Bronchial epithelial cell (primary cell): ENCODE measurements around the gene NKIRAS1. TPM values are rescaled to one million over a fixed set of nuclear protein-coding genes. Genes with fewer than 3 reads are reported as not detected.
"Not testable (repeated sequence)": the region's sequence is repeated elsewhere in the genome, so short reads cannot be mapped to it uniquely, and the experiment has no call there.

Experiments
- DNase-seq: peaks from one replicate; pipeline ENCODE4 v3.0.0-alpha.2; 2010; ENCODE audit warnings: low read depth
- FAIRE-seq: peaks from 2 replicates; lab custom pipeline; 2011; peaks lifted over from hg19 to GRCh38; lab: Jason Lieb, UNC
- H3K27me3 ChIP-seq: 2 replicates; pipeline ENCODE4 v1.5.1; 2011; ENCODE audit warnings: low read length; ENCODE audit not compliant: control insufficient read depth, insufficient read depth
- H3K36me3 ChIP-seq: 2 replicates; pipeline ENCODE4 v1.5.1; 2011; ENCODE audit warnings: low read length; ENCODE audit not compliant: control insufficient read depth, insufficient read depth
- H3K4me3 ChIP-seq: 2 replicates; pipeline ENCODE4 v1.5.1; 2011; ENCODE audit warnings: mild to moderate bottlenecking, low read depth, low read length, control low read depth
- CTCF ChIP-seq: IDR thresholded peaks from 2 replicates; pipeline ENCODE4 v1.5.1; 2011; ENCODE audit warnings: mild to moderate bottlenecking, moderate library complexity, low read length, control low read depth, inconsistent platforms; ENCODE audit not compliant: insufficient read depth, severe bottlenecking
- total RNA-seq: library from RNA; depleted of rRNA; stranded (reverse); fragments of >200 nt; gene quantifications from 2 replicates; pipeline ENCODE4 v1.2.1, GENCODE V29; 2014

Gene NKIRAS1
- total RNA-seq, 1 donor from 2014 or later, result 11.8 TPM

DNA sequence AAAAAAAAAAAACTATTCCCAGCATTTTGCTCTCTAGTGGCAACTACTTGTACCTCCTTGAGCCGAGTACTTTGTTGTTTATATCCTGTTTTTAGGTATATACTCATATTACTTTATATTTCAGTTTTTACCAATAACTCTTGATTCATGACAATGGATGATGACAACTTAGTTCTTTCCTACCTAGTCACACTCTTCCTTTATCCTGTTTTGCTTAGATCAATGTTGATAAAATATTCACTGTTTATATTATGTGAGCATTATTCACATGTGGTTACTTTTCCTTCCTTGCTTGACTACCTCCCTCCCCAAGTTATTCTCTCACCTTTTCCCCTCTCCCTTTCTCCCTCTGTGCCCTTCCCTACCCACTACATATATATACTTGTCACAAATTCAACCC lies 53.7 kb downstream of the NKIRAS1 start:
- FAIRE-seq (no peak), DNase-seq (no peak)
- H3K36me3 ChIP-seq, result peaks cover 3% of the 10 kb centered on the region
- TF ChIP-seq CTCF, result no peak
- H3K4me3 ChIP-seq, result no peak overlapping the region
- no peaks in the 10 kb centered on the region for H3K27me3 ChIP-seq

DNA sequence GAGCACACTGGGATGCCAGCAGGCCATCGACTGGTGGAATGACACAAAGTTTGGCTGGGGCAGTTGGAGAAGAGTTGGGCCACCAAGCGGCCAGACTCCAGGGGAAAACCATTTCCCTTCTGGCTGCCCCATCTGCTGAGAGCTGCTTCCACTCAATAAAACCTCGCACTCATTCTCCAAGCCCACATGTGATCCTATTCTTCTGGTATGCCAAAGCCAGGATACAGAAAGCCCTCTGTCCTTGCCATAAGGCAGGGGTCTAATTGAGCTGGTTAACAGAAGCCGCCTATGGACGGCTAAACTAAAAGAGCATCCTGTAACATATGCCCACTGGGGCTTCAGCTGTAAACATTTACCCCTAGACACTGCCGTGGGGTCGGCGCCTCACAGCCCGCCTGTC lies 55.1 kb downstream of the NKIRAS1 start:
- FAIRE-seq, result no peak
- no peak for TF ChIP-seq CTCF
- no peaks in the 10 kb centered on the region for H3K27me3 ChIP-seq
- H3K36me3 ChIP-seq, result peaks cover 3% of the 10 kb centered on the region
- H3K4me3 ChIP-seq, result no peak overlapping the region
- no peak for DNase-seq

- FAIRE-seq, result no peak
- Histone ChIP-seq H3K36me3 (peaks cover 1% of the 10 kb centered on the region), H3K4me3 (no peak overlapping the region), H3K27me3 (no peaks in the 10 kb centered on the region)
- no peak for DNase-seq
- TF ChIP-seq CTCF, result no peak
These were observed 56.9 kb downstream of the NKIRAS1 start for GRCh38 chr3:23859839-23860382.

- FAIRE-seq, result no peak
- no peaks in the 10 kb centered on the region for H3K27me3 ChIP-seq
- peaks cover 1% of the 10 kb centered on the region for H3K36me3 ChIP-seq
- no peak for TF ChIP-seq CTCF
- no peak overlapping the region for H3K4me3 ChIP-seq
- peak; percentile 52 for DNase-seq
These were observed 57.6 kb downstream of the NKIRAS1 start for GRCh38 chr3:23859012-23859743.

- FAIRE-seq (no peak), DNase-seq (no peak)
- no peak for TF ChIP-seq CTCF
- Histone ChIP-seq H3K27me3 (no peaks in the 10 kb centered on the region), H3K4me3 (no peak overlapping the region), H3K36me3 (peaks cover 2% of the 10 kb centered on the region)
These were observed 60.5 kb downstream of the NKIRAS1 start for GRCh38 chr3:23856286-23856685.

- FAIRE-seq, DNase-seq: not testable (repeated sequence)
These were observed 67.3 kb downstream of the NKIRAS1 start for GRCh38 chr3:23849462-23849861.

More at GRCh38 chr3:23849462-23849861, 67.3 kb downstream of the NKIRAS1 start:
- not testable (repeated sequence) for H3K4me3 ChIP-seq, H3K36me3 ChIP-seq, H3K27me3 ChIP-seq
